IPS-20b (cell line): ENCODE results near the gene SHISA4.
"Not testable (repeated sequence)": the region's sequence is repeated elsewhere in the genome, so short reads cannot be mapped to it uniquely, and the experiment has no call there.

ENCODE experiments used
- H3K27ac ChIP-seq: one replicate; pipeline ENCODE4 v1.5.1; 2013; ENCODE audit warnings: low read length
- H3K27me3 ChIP-seq: 2 replicates; pipeline ENCODE4 v1.6.1; 2013; ENCODE audit warnings: mild to moderate bottlenecking, low read length, inconsistent platforms; ENCODE audit not compliant: insufficient read depth
- H3K36me3 ChIP-seq: 2 replicates; pipeline ENCODE4 v1.6.1; 2013; ENCODE audit warnings: low read depth, mild to moderate bottlenecking, inconsistent platforms, low read length, moderate library complexity; ENCODE audit not compliant: insufficient read depth
- H3K4me1 ChIP-seq: 2 replicates; pipeline ENCODE4 v1.6.1; 2013; ENCODE audit warnings: mild to moderate bottlenecking, control low read depth, inconsistent platforms, low read length, moderate library complexity; ENCODE audit not compliant: insufficient read depth
- H3K4me3 ChIP-seq: 2 replicates; pipeline ENCODE4 v1.5.1; 2013; ENCODE audit warnings: mild to moderate bottlenecking, low read length, inconsistent platforms
- H3K9ac ChIP-seq: 2 replicates; pipeline ENCODE4 v1.6.1; 2013; ENCODE audit warnings: low read depth, mild to moderate bottlenecking, inconsistent platforms, low read length, moderate library complexity
- H3K9me3 ChIP-seq: 2 replicates; pipeline ENCODE4 v1.6.1; 2013; ENCODE audit warnings: mild to moderate bottlenecking, low read depth, low read length, inconsistent platforms; ENCODE audit not compliant: insufficient read depth

Gene SHISA4, protein sequence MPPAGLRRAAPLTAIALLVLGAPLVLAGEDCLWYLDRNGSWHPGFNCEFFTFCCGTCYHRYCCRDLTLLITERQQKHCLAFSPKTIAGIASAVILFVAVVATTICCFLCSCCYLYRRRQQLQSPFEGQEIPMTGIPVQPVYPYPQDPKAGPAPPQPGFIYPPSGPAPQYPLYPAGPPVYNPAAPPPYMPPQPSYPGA

DNA sequence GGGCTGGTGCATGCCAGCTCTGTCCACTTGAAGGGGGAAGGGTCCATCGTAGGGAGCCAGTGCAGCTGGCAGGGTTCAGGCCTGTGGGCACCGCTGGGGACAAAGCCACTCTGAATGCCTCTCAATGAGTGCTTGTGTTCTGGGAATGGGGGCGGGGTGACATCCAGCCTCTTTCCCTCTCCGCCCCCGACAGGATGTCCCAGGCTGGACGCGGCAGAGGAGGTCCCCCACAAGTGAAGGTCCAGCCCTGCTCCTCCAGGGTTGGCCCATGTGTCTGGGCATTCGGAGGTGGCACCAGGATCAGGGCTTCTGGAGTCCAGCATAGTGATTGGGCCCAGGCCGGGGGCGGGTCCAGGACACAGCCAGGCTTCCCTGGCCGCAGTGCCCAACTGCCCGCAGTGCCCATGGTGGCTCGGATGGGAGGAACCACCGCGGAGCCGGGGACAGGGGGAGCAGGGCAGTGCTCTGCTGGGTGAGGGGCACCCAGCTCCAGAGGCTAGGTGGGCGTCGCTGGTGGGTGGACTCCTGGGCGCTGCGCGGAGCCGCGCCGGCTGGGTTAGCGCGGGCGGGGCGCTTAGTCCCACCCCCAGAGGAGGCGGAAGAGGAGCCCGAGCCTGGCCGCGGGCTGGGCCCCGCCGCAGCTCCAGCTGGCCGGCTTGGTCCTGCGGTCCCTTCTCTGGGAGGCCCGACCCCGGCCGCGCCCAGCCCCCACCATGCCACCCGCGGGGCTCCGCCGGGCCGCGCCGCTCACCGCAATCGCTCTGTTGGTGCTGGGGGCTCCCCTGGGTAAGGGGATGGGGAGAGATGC, at the start of gene SHISA4:
SHISA4 (plus strand) TSS at position 617 of the 808 bp plus-strand sequence; CDS start at position 714, 97 bp downstream.
- H3K4me1 ChIP-seq: peaks cover 8% of the 10 kb centered on the region; the same call in 1 of the 2 replicates
- no peak within 1 kb of the TSS for H3K27ac ChIP-seq
- peak within 1 kb of the TSS; percentile 80 for H3K4me3 ChIP-seq
- no peaks in the 10 kb centered on the region for H3K9me3 ChIP-seq
- H3K27me3 ChIP-seq: peaks cover 38% of the 10 kb centered on the region
- H3K36me3 ChIP-seq: no peaks in the 10 kb centered on the region
- peak within 1 kb of the TSS; percentile 69; the same call in 1 of the 2 replicates for H3K9ac ChIP-seq

DNA sequence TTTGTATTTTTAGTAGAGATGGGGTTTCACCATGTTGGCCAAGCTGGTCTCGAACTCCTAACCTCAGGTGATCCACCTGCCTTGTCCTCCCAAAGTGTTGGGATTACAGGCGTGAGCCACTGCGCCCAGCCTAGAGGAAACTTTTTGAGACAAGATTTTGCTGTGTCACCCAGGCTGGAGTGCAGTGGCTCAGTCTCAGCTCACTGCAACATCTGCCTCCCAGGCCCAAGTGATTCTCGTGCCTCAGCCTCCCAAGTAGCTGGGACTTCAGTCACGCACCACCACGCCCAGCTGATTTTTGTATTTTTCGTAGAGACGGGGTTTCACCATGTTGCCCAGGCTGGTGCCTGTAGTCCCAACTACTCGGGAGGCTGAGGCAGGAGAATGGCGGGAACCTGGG, 49.6 kb upstream of the SHISA4 start:
- H3K27me3 ChIP-seq, H3K9ac ChIP-seq, H3K9me3 ChIP-seq, H3K27ac ChIP-seq, H3K4me3 ChIP-seq: not testable (repeated sequence)
- H3K4me1 ChIP-seq: peaks cover 17% of the 10 kb centered on the region
- H3K36me3 ChIP-seq: peaks cover 28% of the 10 kb centered on the region

DNA sequence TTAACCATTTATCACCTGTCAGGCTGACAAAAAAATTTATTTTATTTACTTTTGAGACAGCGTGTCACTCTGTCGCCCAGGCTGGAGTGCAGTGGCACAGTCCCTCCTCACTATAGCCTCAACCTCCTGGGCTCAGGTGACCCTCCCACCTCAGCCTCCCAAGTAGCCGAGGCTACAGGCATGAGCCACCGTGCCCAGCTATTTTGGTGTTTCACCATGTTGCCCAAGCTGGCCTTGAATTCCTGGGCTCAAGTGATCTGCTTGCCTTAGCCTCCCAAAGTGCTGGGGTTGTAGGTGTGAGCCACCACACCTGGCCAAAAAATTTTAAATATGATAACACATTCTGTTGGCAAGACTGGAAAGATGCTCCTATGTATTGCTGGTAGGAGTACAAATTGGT, 48.6 kb upstream of the SHISA4 start:
- Histone ChIP-seq H3K4me1 (peaks cover 17% of the 10 kb centered on the region), H3K27me3 (no peaks in the 10 kb centered on the region), H3K9me3 (no peaks in the 10 kb centered on the region), H3K27ac (no peak overlapping the region), H3K36me3 (peaks cover 25% of the 10 kb centered on the region), H3K4me3 (no peak overlapping the region), H3K9ac (no peak overlapping the region)

DNA sequence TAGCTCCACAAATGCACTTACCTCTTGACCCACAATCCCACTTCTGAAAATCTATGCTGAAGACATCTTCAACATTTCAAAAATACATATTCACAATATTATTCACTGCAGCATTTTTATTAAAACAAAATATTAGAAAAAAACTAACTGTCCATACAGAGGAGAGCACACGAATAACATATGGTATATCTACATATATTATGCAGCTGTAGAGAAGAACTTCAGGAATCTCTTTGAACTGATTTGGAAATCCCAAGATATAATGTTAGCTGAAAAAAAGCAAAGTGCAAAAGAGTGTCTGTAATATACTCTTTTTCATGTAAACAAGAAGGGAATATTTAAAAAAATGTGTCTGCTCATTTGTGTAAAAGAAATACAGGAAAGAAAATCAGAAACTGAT, 48.2 kb upstream of the SHISA4 start:
- peaks cover 21% of the 10 kb centered on the region for H3K36me3 ChIP-seq
- no peaks in the 10 kb centered on the region for H3K27me3 ChIP-seq
- H3K4me1 ChIP-seq: peaks cover 17% of the 10 kb centered on the region
- H3K27ac ChIP-seq: no peak overlapping the region
- no peak overlapping the region for H3K9ac ChIP-seq
- no peak overlapping the region for H3K4me3 ChIP-seq
- H3K9me3 ChIP-seq: no peaks in the 10 kb centered on the region

DNA sequence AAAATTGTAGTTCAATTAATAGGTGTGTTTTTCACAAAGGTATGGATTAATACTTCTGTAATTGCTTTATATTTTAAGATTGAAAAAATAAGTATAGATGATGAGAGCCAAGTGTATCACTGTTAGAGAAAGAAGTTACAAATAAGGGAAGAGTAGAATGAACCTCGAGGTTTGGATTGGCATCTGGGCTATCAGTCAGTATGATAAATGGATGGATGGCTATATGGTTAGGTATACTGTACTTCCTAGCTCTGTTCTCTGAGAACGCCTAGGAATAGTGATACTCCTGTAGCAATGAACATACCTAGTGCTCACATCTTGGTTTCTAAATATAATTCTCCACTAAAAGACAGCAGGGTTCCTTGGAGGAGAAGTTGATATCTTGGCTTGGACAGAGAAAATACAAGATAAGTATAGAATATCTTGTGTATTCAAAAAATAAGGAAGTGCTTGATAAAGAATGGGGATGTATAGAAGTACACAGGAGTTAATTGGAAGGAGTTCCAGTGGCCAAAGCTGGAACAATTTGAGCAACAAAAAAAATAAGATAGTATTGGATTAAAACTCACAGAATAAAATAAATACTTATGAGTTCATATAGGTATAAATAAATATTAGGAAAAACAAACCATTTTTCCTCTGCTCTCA, 47.3 kb upstream of the SHISA4 start:
- H3K36me3 ChIP-seq: peaks cover 15% of the 10 kb centered on the region

DNA sequence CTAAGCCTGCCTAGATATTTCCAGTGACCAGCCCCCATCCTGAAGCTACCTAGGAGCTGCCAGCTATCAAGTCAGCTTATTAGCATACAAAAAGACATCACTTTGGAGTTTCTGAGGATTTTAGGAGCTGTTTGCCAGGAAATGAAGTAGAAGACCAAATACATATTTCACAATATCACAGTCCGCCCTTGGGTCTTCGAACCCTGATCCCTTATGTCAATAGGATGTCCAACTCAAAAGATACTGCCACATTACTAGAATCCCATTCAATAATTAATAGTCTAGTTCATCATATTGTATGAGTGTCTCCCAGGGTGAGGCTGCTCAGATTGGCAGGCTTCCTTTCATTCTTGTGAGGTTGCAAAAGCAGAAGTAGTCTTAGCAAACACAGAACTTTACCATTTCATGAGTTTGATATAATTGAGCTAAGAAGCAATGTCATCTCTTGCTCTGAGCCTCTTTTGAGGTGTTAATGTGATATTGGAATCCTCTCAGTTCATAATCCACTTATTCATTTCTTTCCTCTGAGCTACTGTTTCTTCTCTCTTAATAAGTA, 46.1 kb upstream of the SHISA4 start:
- H3K4me3 ChIP-seq: no peak overlapping the region
- peaks cover 17% of the 10 kb centered on the region for H3K4me1 ChIP-seq
- H3K36me3 ChIP-seq: peaks cover 22% of the 10 kb centered on the region
- no peak overlapping the region for H3K9ac ChIP-seq
- no peaks in the 10 kb centered on the region for H3K27me3 ChIP-seq
- no peak overlapping the region for H3K27ac ChIP-seq
- H3K9me3 ChIP-seq: no peaks in the 10 kb centered on the region

More for the DNA sequence above, 47.3 kb upstream of the SHISA4 start:
- Histone ChIP-seq H3K4me1 (peaks cover 17% of the 10 kb centered on the region), H3K27me3 (no peaks in the 10 kb centered on the region), H3K9ac (no peak overlapping the region), H3K27ac (no peak overlapping the region), H3K4me3 (no peak overlapping the region), H3K9me3 (no peaks in the 10 kb centered on the region)

DNA sequence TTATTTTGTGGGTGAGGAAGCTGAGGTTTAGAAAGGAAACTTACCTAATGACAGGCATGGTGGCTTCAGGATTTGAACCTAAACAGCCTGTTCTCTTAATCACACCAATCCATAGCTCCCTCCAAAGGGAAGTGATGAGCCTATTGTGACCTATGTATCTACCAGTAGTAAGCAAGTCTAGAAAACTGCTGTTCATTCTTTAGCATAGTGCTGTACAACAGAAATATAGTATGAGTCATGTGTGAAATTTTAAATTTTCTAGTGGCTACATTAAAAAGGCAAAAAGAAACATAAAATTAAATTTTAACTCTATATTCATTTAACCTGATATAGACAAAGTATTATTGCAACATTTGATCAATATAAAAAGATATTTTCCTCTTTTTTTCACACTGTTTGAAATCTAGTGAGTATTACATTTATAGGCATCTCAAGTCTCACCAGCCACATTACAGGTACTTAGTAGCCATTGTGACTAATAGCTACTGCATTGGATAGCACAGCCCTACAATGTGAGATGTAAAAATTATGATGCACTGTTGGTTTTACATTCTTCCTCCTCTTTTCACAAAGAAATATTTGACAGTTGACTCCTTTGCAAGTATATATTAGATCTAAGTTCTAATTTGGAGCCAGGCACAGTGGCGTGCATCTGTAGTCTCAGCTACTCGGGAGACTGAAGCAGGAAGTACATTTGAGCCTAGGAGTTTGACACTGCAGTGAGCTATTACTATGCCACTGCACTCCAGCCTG, 43.2 kb upstream of the SHISA4 start:
- Histone ChIP-seq H3K4me3 (no peak overlapping the region), H3K27ac (no peak overlapping the region), H3K9ac (no peak overlapping the region), H3K27me3 (no peaks in the 10 kb centered on the region), H3K4me1 (peaks cover 17% of the 10 kb centered on the region), H3K36me3 (peaks cover 45% of the 10 kb centered on the region), H3K9me3 (no peaks in the 10 kb centered on the region)

DNA sequence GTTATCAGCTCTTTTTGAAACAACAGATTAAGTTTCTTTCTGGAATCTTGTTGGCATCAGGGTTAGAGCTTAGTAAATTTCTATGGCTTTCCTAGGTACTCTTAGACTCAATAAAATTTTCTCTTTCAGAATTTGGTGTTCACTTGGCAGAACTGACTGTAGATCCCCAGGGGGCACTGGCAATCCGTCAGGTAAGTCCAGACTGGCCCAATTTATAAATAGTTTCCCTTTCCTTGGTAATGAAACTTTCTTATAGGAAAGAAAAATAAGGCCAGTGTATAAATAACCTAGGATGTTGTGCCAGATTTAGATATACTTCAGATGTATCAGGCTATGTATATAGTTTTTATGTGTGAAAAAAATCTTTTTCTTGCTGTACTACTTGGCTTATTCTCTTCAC, 41.5 kb upstream of the SHISA4 start:
- Histone ChIP-seq H3K9me3 (no peaks in the 10 kb centered on the region), H3K27me3 (no peaks in the 10 kb centered on the region), H3K4me1 (peaks cover 10% of the 10 kb centered on the region), H3K27ac (no peak overlapping the region), H3K4me3 (no peak overlapping the region), H3K36me3 (peaks cover 57% of the 10 kb centered on the region), H3K9ac (no peak overlapping the region)

DNA sequence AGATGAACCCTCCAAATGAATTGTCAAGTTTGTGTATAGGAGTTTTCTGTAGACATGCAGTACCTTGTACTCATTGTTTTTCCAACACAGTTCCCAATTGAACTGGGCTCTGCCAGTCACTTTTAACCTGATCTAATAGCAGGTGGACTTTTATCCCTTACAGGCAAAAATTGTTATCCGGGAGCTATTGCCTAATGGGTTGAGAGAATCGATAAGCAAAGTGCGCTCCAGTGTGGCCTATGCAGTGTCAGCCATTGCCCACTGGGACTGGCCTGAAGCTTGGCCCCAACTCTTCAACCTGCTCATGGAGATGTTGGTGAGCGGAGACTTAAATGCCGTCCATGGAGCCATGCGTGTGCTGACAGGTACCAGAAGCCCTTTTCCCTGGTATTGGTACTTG, 40.5 kb upstream of the SHISA4 start:
- no peak overlapping the region for H3K4me3 ChIP-seq
- H3K9me3 ChIP-seq: no peaks in the 10 kb centered on the region
- H3K27ac ChIP-seq: no peak overlapping the region
- H3K27me3 ChIP-seq: no peaks in the 10 kb centered on the region
- H3K9ac ChIP-seq: no peak overlapping the region
- H3K36me3 ChIP-seq: peaks cover 68% of the 10 kb centered on the region
- H3K4me1 ChIP-seq: no peaks in the 10 kb centered on the region

DNA sequence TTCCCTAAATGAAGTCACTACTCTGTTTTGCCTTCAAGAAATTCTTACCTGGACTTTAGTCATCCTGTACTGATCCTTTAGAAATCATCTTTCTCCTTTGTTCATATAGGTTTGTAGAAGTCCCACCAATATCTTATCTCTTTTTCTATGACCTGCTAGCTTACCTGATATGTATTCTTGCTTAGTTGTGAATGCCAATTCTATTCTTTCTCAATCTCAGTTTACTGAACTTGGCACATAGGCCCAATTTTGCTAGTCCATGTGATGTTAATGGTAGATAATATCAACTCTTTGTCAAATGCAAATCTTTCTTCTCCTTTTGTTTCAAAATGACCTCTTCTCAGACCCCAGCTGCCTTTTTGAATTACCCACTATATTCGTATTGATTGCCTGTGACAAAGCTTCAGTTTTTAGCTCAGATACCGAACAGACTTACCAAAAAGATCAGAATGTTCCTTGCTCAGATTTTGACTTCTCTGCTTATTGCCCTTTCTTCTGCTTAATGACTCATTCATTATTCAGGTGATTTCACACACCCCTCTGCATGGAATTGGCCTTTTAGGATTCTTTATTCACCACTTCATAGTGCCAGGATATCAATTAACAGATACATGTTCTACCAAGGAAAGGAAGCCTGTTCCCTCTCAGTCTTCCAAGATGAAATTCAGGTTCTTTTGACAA, 39.2 kb upstream of the SHISA4 start:
- Histone ChIP-seq H3K4me1 (no peaks in the 10 kb centered on the region), H3K9me3 (no peaks in the 10 kb centered on the region), H3K9ac (no peak overlapping the region), H3K27me3 (no peaks in the 10 kb centered on the region), H3K27ac (no peak overlapping the region), H3K4me3 (no peak overlapping the region), H3K36me3 (peaks cover 77% of the 10 kb centered on the region)

DNA sequence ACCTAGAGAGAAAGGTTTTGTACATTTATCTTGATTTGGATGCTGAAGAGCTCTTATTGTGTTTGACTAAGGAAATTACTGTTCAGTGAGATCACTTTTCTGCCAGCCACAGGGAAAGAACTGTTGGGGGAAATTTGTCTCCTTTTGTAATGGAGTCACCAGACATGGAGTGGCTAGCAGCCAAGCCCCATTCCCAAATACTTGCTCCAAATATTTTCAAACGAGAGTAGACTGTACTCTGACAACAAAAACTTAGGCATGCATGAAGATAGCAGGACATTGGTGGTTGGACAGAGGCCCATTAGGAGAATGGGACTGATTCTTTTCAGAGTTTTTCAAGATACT, 38.7 kb upstream of the SHISA4 start:
- H3K4me3 ChIP-seq: no peak overlapping the region
- H3K9me3 ChIP-seq: no peaks in the 10 kb centered on the region
- no peaks in the 10 kb centered on the region for H3K4me1 ChIP-seq
- H3K36me3 ChIP-seq: peaks cover 82% of the 10 kb centered on the region
- H3K27ac ChIP-seq: no peak overlapping the region
- H3K27me3 ChIP-seq: no peaks in the 10 kb centered on the region
- H3K9ac ChIP-seq: no peak overlapping the region
